Measurements from ENCODE around the gene PHF21B. TPM values are rescaled to one million over a fixed set of nuclear protein-coding genes. Genes with fewer than 3 reads are reported as not detected.
"Not testable (repeated sequence)": the region's sequence is repeated elsewhere in the genome, so short reads cannot be mapped to it uniquely, and the experiment has no call there.

PHF21B gene
- total and polyA plus RNA-seq, 8 donors, result 0.24 to 1.4 (median 1.1) TPM; not detected in 1

DNA sequence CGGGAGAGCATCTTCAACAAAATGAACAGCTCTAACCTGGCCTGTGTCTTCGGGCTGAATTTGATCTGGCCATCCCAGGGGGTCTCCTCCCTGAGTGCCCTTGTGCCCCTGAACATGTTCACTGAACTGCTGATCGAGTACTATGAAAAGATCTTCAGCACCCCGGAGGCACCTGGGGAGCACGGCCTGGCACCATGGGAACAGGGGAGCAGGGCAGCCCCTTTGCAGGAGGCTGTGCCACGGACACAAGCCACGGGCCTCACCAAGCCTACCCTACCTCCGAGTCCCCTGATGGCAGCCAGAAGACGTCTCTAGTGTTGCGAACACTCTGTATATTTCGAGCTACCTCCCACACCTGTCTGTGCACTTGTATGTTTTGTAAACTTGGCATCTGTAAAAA is 147.5 kb downstream of the PHF21B start:
- Histone ChIP-seq H3K27ac (no peak overlapping the region), H3K4me1 (no peaks in the 10 kb centered on the region), H3K36me3 (no peaks in the 10 kb centered on the region), H3K9me3 (no peaks in the 10 kb centered on the region), H3K4me3 (no peak overlapping the region), H3K27me3 (peaks cover 0 to 3% of the 10 kb centered on the region in 2 donors)
- ATAC-seq, result no peak
- intact Hi-C loops (cut with DNase I), result no loop called here
- DNase-seq, result peak in 1 of 4 donors; percentile 68
- TF ChIP-seq, protein P1, sequence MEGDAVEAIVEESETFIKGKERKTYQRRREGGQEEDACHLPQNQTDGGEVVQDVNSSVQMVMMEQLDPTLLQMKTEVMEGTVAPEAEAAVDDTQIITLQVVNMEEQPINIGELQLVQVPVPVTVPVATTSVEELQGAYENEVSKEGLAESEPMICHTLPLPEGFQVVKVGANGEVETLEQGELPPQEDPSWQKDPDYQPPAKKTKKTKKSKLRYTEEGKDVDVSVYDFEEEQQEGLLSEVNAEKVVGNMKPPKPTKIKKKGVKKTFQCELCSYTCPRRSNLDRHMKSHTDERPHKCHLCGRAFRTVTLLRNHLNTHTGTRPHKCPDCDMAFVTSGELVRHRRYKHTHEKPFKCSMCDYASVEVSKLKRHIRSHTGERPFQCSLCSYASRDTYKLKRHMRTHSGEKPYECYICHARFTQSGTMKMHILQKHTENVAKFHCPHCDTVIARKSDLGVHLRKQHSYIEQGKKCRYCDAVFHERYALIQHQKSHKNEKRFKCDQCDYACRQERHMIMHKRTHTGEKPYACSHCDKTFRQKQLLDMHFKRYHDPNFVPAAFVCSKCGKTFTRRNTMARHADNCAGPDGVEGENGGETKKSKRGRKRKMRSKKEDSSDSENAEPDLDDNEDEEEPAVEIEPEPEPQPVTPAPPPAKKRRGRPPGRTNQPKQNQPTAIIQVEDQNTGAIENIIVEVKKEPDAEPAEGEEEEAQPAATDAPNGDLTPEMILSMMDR (IDR thresholded peaks at IDR 0.05), result no peak

DNA sequence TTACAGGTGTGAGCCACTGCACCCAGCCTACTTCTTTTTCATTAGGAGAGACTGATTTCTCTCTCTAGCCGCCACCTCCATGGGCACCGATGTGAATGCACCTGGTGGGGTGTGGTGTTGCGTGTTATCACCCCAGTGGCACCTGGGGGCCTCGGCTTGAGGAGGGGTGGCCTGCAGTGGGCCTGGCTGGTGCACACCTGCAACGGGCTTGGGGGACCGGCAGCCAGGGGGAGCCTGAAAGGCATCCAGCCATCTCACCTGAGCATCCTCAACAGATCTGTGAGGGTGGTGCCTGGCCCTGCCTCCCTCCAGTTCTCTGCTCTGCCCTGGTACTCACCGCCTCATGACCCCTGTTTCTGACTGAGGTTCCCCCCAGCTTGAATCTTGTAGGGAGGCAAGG is 148.6 kb downstream of the PHF21B start:
- intact Hi-C loops (cut with DNase I), result no loop called here
- ATAC-seq (no peak), DNase-seq (peak in 1 of 4 donors; percentile 47)
- Histone ChIP-seq H3K27ac (no peak overlapping the region), H3K27me3 (no peaks in the 10 kb centered on the region), H3K4me3 (no peak overlapping the region), H3K4me1 (no peaks in the 10 kb centered on the region), H3K9me3 (no peaks in the 10 kb centered on the region), H3K36me3 (no peaks in the 10 kb centered on the region)
- TF ChIP-seq, protein P1 (IDR thresholded peaks at IDR 0.05), result no peak

DNA sequence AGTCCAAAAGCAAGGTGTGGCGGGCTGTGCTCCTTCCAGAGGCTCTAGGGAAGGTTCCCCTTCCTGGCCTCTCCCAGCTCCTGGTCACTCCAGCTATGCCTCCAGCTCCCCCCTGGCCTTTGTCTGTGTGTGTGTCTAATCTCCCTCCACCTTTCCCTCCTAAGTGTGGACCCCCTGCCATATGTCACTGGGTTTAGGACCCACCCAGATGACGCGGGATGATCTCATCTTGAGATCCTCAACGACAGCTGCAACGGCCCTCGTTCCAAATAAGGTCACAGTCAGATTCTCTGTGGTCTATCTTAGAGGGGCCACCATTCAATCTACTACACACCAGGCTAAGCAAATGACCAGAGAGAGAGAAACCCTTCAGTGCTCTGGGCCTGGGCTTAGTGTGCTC is 149.5 kb downstream of the PHF21B start:
- Histone ChIP-seq H3K36me3 (no peaks in the 10 kb centered on the region), H3K4me3 (no peak overlapping the region), H3K27ac (no peak overlapping the region), H3K9me3 (no peaks in the 10 kb centered on the region), H3K27me3 (no peaks in the 10 kb centered on the region), H3K4me1 (no peaks in the 10 kb centered on the region)
- DNase-seq (no peak), ATAC-seq (no peak)
- intact Hi-C loops (cut with DNase I), result no loop called here
- TF ChIP-seq, protein P1 (IDR thresholded peaks at IDR 0.05), result no peak

DNA sequence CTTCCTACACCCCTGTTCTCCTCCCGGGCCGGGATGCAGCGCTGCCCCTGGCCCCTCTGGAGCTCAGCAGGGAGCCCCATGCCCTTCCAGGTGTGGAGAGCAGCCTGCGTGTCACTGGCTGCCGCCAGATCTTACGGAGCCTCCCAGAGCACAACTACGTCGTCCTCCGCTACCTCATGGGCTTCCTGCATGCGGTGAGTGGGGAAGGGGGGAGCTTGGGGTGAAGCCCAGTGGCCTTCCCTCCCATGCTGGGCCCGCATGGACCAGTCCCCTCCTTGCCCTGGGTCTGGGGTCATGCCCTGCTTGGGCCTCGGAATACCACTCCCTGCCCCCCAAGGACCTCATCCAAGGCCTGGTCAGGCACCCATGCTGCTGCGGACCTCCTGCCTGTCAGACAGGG is 150.2 kb downstream of the PHF21B start:
- no peaks in the 10 kb centered on the region for H3K4me1 ChIP-seq
- H3K27ac ChIP-seq, result no peak overlapping the region
- intact Hi-C loops (cut with DNase I), result no loop called here
- H3K9me3 ChIP-seq, result no peaks in the 10 kb centered on the region
- no peaks in the 10 kb centered on the region for H3K27me3 ChIP-seq
- ATAC-seq (no peak), DNase-seq (peak in 1 of 4 donors; percentile 48)
- H3K4me3 ChIP-seq, result no peak overlapping the region
- TF ChIP-seq, protein P1 (IDR thresholded peaks at IDR 0.05), result no peak
- H3K36me3 ChIP-seq, result no peaks in the 10 kb centered on the region

DNA sequence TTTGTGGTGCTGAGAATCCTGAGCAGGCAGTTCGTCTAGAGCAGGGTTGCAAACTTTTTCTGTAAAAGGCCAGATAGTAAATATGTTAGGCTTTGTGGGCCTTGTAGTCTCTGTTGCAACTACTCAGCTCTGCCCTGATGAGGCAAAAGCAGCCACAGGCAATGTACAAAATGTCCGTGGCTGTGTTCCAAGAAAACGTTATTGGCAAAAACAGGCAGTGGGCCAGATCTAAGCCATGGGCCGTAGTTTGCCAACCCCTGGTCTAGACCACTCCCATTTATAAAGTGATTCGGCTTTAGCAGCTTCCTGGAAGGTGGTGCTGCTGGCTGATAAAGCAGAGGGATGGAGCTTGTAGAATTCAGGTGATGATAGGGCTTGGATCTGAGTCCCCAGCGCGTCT is 151.0 kb downstream of the PHF21B start:
- intact Hi-C loops (cut with DNase I); DNase-seq; ATAC-seq; H3K27ac ChIP-seq; H3K27me3 ChIP-seq; H3K4me3 ChIP-seq; H3K4me1 ChIP-seq; H3K36me3 ChIP-seq; H3K9me3 ChIP-seq: not testable (repeated sequence)

DNA sequence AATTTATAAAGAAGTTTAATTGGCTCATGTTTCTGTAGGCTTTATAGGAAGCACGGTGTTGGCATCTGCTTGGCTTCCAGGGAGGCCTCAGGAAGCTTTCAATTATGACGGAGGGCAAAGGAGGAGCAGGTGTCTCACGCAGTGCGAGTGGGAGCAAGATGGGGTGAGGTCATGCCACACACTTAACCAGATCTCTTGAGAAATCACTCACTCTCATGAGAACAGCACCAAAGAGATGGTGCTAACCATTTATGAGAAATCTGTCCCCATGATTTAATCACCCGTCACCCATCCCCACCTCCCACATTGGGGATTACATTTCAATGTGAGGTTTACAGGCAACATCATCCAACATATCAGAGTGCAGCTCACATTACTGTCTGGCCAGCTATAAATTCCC is 153.9 kb downstream of the PHF21B start:
- ATAC-seq, result no peak
- TF ChIP-seq, protein P1 (IDR thresholded peaks at IDR 0.05), result no peak

DNA sequence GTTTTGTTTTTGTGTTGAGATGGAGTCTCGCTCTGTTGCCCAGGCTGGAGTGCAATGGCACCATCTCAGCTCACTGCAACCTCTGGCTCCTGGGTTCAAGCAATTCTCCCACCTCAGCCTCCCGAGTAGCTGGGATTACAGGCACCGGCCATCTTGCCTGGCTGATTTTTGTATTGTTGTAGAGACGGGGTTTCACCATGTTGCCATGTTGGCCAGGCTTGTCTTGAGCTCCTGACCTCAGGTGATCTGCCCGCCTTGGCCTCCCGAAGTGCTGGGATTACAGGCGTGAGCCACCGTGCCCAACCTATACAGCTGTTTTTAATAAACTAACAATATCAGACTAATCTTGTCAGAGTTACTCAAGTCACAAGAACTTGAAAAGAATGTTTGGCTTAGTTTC is 155.2 kb downstream of the PHF21B start:
- H3K27ac ChIP-seq; H3K4me3 ChIP-seq; H3K9me3 ChIP-seq; H3K36me3 ChIP-seq; intact Hi-C loops (cut with DNase I); H3K4me1 ChIP-seq; ATAC-seq; H3K27me3 ChIP-seq: not testable (repeated sequence)
- DNase-seq, result peak in 1 of 4 donors; percentile 4

More for the DNA sequence above, 153.9 kb downstream of the PHF21B start:
- intact Hi-C loops (cut with DNase I), result no loop called here
- Histone ChIP-seq H3K36me3 (no peaks in the 10 kb centered on the region), H3K9me3 (no peaks in the 10 kb centered on the region), H3K4me3 (no peak overlapping the region), H3K27me3 (no peaks in the 10 kb centered on the region), H3K4me1 (no peaks in the 10 kb centered on the region), H3K27ac (no peak overlapping the region)
- DNase-seq, result peak in 1 of 4 donors; percentile 13
